Esophagus squamous epithelium (tissue), 4 donors: Measurements from ENCODE around the gene RAB11FIP3.

Source experiments
- POLR2A ChIP-seq, 4 donors: fragments of 450-650 bp; IDR thresholded peaks; one replicate each; pipeline ENCODE4 v1.6.1; 2017; ENCODE audit warnings: antibody characterized with exemption in 4 of 4, mild to moderate bottlenecking in 4 of 4, moderate library complexity in 3 of 4
- TF ChIP-seq, protein P1 (sequence below), 6 experiments: fragments of 450-650 bp in 4 of 6; fragments of 200-600 bp in 2 of 6; sonication (generic) in 2 of 6; IDR thresholded peaks; one replicate each; pipeline ENCODE4 v1.5.1; 2016 to 2019; ENCODE audit warnings: antibody characterized with exemption in 6 of 6, mild to moderate bottlenecking in 4 of 6, moderate library complexity in 4 of 6

- TF ChIP-seq, protein P1, sequence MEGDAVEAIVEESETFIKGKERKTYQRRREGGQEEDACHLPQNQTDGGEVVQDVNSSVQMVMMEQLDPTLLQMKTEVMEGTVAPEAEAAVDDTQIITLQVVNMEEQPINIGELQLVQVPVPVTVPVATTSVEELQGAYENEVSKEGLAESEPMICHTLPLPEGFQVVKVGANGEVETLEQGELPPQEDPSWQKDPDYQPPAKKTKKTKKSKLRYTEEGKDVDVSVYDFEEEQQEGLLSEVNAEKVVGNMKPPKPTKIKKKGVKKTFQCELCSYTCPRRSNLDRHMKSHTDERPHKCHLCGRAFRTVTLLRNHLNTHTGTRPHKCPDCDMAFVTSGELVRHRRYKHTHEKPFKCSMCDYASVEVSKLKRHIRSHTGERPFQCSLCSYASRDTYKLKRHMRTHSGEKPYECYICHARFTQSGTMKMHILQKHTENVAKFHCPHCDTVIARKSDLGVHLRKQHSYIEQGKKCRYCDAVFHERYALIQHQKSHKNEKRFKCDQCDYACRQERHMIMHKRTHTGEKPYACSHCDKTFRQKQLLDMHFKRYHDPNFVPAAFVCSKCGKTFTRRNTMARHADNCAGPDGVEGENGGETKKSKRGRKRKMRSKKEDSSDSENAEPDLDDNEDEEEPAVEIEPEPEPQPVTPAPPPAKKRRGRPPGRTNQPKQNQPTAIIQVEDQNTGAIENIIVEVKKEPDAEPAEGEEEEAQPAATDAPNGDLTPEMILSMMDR (IDR thresholded peaks at IDR 0.05), result no peak
- no peak for TF ChIP-seq POLR2A (IDR thresholded peaks at IDR 0.05)
These were observed 126.7 kb downstream of the RAB11FIP3 start for GRCh38 chr16:552171-552570.
